NCI-H2081 (cell line): Measurements from ENCODE around the gene EFNA3.
"Not testable (repeated sequence)": the region's sequence is repeated elsewhere in the genome, so short reads cannot be mapped to it uniquely, and the experiment has no call there.

Source experiments
- DNase-seq, 2 experiments: peaks; one replicate each; lab custom pipeline; 2025; lab: John Stamatoyannopoulos, UW

The EFNA3 gene

DNA sequence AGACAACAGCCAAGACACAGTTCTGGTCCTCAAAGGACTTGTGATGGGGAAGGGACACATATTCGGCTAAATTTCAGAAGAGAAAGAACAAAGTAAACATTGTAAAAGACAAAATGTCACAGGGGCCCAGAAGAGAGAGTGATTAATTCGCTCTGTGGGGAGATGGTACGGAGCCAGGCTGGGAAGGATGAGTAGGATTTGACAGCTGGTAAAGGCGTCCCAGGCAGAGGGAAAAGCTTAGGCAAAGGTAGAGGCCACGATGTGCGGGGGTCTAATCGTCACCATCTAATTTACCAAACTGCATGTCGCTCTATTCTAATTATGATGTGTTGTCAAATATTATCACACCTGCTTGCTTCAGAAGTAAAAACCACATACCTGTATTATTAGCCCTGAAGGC, 31.7 kb downstream of the EFNA3 start:
- no peak for DNase-seq

DNA sequence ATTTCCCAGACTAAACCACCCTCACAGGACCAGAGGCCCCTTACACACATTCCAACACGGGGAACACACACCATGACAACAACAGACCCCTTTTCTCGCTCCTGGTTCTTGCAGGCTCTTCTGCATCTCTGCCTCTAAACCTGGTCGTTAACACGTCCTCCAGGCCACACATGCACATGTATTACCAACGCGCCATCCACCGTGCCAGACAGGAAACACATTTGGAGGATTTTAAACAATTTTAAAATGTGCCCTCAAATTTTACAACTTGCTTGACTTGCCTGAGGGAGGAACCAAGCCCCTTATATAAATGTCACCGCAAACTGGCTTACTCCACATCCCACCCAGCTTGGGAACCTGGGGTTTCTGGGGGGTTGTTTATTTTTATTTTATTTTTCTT, 32.2 kb downstream of the EFNA3 start:
- DNase-seq, result no peak

DNA sequence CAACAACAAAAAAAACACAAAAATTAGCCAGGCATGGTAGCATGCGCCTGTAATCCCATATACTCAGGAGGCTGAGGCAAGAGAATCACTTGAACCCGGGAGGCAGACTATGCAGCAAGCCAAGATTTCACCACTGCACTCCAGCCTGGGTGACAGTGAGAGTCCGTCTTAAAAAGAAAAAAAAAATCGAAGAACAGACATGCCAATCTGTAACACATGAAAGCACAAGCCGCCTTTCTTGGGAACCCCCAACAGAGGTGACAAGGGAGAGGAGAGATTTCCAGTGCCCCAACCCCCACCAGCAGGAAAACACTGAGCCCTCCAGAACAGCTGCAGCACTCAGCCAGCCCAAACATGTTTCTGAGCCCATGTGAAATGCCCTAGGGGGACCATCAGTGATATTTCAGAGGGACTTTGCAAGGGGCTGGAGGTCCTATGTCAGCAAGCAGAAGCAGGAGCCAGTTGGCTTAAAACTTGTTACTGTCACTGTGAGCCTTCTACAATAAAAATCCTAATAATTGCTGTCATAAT, 34.9 kb downstream of the EFNA3 start:
- DNase-seq, result no peak

DNA sequence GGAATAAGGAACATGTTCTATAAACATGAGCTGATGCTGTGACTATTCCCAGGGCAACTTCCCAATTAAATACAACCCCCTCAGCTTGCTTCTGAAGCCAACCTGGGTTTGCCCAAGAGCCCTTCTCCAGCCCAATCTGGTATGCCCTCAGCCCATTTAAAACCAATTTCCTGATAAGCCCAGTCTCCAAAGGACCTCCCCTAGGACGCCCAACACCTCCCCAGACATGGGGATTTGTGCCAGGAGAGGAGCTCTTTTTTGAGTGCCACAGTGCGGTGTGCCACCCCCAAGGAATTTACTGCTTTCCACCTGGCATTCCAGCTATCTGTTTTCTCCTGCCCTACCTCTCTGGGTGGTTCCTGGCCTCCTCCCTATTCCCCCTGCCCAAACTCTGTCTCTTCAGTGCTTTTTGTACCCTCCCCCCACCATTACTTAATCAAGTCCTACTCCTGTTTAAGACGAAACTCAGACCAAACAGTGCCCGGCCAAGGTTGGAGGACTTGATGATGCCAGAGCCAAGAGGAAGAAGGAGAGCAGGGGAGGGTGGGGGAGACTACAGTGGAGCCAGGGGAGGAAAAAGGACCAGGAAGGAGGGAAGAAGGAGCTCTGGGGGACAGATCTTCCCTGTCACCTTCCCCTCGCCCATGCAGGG, 37.6 kb downstream of the EFNA3 start:
- DNase-seq, result no peak

DNA sequence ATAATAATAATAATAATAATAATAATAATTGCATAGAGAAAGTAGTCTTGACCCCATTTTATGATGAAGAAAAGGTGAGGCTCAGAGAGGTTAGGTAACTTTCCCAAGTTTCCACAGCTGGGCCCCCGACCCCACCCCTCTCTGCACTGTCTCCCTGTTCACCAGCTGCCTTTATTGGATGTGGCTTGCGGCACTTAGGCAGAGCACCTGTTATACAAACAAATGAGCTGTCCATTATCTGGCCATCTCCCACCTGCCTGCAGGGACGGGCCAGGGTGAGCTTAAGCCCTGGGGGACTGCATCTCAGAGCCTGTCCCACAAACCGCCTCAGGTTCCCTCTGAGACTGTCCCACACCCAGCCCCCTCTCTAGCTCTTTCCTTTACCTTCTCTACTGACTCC, 39.0 kb downstream of the EFNA3 start:
- no peak for DNase-seq

DNA sequence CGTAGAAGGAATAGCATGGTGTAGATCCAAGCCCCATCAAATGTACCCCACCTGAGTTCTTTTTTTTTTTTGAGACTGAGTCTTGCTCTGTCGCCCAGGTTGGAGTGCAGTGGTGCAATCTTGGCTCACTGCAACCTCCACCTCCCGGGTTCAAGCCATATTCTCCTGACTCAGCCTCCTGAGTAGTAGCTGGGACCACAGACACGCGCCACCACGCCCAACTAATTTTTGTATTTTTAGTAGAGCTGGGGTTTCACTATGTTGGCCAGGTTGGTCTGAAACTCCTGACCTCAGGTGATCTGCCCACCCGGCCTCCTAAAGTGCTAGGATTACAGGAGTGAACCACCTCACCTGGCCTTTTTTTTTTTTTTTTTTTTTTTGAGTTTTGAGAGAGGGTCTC, 39.5 kb downstream of the EFNA3 start:
- DNase-seq, result not testable (repeated sequence)

DNA sequence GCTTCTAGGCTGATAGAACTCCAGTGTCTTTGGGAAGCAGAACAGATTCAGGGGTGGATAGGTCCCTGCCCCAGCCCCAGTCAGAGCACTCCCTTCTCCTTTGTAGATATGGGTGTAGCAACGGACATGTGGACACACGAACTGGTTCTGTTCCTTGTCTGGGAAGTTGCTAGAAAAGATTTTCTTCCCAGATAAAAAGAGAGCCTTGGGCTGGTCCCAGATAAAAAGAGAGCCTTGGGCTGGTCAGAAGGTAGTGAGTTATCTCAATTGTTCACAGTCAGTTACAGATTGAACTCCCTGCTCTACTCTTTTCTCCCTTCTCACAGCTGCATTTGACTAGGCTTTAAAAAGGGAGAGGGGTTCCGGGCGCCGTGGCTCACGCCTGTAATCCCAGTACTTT, 41.6 kb downstream of the EFNA3 start:
- no peak for DNase-seq

DNA sequence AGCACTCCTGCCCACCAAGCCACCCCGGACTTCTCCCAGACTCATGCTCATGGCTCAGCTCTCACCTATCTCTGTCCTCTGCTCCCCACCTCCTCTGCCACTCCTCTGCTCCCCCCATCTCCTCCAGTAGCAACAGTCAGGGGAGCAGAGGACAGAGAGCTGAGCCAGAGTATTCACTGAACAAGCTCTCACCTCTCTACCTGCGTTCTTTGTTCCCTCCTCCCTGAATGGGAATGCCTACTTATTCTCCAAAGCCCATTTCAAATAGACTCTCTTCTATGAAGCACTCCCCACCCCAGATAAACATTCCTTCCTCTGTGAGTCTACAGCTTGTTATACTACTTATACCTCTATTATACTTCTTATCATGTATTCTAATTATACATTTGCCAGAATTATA, 42.6 kb downstream of the EFNA3 start:
- no peak for DNase-seq

- DNase-seq, result no peak
These were observed 43.7 kb downstream of the EFNA3 start for GRCh38 chr1:155122308-155122707.

- DNase-seq, result no peak
These were observed 45.2 kb downstream of the EFNA3 start for GRCh38 chr1:155123801-155124200.

DNA sequence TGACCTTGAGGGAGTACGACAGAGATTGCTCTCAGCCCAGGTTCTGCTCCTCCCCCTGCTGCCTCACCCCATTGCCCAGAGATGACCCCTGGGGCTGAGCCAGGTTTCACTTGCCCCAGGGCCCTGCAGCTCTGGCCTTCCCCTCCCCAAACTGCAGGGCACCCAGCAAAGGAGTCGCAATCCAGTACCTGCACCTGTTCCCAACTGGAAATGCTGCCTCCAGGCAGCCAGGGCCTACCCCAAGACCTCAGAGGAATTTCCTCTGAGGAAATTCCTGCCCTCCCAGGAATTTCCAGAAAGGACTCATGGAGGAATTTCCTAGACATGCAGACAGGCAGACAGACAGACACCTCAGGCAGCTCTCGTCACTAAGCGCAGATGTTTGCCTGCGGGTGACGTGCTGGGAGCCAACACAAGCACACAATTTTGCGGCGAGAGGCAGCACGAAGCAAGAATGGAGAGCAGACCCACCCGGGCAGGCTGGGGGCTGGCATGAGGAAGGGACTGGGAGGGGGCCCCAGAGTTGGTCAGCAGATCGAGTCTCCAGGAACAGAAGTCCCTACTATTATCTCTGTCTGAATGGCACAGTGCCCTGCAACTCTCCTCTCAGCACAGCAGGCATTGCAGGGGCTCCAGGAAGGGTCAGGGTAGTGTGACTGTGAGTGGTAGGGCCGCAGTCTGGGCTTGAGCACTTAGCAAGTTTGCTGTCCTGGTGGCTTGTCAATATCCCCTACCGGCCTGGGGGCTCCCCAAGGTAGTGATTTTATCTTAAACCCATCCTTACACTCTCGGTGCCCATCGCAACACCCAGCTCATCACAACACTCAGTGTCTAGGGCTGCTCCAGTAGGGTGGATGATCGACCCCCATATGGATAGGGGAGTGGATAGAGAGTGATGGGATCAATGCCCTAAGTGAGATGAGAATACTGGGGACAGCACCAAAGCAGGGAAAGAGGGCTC, 46.1 kb downstream of the EFNA3 start:
- no peak for DNase-seq

- DNase-seq, result no peak
These were observed 46.9 kb downstream of the EFNA3 start for GRCh38 chr1:155125511-155125945.

DNA sequence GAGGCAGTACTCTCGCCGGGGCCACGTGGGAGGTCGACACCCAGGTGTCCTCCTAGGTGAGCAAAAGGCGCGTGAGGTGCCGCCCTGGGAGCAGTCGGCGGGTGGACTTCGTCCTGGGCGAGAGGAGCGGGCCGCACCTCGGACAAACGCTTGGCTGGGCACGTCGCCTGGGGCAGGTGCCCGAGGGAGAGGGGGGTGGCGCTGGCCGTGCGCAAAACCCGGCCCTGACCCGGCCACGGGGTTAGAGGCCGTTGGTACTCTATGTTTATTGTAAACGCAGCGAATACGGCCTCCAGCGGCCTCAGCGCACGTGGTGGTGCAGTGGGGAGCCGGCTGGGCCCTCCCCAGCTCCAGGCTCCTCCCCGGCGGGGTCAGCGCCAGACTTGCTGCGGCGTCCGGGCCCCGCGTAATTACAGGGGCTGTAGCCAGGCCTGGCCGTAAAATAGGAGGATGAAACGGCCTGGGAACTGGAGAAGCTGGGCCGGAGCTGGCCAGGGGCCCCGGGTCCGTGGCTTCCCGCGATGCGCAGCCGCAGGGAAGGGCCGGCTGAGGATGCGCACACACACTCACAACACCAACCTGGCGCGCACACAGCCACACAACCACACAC, 47.4 kb downstream of the EFNA3 start:
- no peak for DNase-seq

- peak in 1 of 2 experiments; percentile 48 for DNase-seq
These were observed 48.0 kb downstream of the EFNA3 start for GRCh38 chr1:155126556-155127104.

DNA sequence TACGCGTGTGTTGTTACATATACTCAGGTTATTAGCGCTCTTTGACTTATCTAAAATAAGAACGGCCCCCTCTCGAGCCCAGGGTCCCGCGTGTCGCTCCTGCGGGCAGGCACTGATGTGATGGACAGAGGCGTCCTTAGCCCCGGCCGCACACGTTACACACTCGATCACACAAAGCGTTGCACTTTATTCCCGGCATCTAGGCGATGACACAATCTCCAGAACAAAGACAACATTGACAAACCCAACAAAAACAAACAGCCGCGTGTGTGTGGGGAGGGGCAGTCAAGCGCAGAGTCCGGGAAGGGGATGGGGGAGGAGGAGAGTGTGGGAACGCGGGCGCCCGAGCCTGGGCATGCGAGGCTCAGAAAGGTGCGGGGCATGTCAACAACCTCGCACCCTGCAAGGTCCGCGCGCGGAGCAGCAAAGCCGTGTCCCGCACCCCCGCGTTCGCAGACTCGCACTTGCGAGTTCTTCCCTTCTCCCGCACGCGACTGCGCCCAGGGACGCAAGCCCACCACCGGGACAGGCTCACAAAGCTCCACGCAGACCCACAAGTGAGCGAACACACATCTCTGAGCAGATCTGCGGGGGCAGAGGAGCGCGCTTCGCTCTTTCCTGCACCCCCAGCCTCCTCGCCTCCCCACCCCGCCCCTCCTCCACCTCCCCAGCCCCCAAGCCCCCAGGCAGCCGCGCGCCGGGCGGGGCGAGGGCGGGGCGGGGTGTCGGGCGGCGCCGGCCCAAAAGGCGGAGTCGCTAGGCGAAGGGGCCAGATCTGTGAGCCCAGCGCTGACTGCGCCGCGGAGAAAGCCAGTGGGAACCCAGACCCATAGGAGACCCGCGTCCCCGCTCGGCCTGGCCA, 48.7 kb downstream of the EFNA3 start, which contains the start of gene EFNA1:
Gene EFNA1 (plus strand): TSS at position 772 of the 862 bp plus-strand sequence. CDS start 102 bp downstream, outside the sequence.
- DNase-seq, result peak; percentile 53 to 54

GRCh38 chr1:155127967-155128754, 49.5 kb downstream of the EFNA3 start:
- DNase-seq, result no peak

DNA sequence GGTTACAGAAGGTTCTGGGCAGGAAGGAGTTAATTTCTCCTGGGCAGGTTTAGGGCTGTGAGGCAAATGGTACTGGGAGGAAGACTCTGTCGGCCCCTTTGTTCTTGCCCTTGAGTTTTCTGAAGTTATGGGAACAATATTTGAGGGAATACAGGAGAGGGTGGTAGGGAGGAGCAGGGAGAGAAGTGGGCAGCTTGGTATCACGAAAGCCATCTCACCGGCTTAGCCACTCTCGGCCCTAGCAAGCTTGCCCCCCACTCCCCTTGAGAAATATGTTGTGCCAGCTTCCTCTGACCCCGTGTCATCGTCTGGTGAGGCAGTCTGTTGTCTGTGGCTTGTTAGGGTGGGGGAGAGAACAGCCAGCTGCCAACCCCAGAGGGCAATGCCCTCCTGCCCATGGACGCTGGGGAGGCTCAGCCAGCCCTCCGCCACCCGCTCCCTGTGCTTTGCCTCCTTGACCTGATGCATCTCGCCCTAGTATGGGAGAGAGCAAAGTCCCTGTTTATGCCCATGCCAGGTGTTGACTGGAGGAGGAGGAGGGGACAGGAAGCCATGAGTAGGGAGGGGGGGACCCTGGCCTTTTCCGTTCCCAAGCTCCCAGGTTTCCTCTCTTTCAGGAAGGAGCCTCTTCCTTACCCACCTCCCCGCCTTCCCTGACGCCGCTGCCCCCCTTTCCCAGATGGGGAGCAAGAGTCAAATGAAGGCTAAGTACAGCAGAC, 50.3 kb downstream of the EFNA3 start:
- DNase-seq, result peak; percentile 26 to 56

GRCh38 chr1:155130272-155131006, 51.8 kb downstream of the EFNA3 start:
- no peak for DNase-seq

DNA sequence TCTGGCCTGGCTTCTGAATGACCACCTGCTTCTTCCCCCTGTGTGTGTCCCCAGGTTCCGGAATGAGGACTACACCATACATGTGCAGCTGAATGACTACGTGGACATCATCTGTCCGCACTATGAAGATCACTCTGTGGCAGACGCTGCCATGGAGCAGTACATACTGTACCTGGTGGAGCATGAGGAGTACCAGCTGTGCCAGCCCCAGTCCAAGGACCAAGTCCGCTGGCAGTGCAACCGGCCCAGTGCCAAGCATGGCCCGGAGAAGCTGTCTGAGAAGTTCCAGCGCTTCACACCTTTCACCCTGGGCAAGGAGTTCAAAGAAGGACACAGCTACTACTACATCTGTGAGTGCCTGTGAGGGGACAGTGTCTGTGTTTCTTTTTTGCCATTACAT, 52.6 kb downstream of the EFNA3 start:
- DNase-seq, result no peak
